Measurements from ENCODE around the gene CAMK1.

DNA sequence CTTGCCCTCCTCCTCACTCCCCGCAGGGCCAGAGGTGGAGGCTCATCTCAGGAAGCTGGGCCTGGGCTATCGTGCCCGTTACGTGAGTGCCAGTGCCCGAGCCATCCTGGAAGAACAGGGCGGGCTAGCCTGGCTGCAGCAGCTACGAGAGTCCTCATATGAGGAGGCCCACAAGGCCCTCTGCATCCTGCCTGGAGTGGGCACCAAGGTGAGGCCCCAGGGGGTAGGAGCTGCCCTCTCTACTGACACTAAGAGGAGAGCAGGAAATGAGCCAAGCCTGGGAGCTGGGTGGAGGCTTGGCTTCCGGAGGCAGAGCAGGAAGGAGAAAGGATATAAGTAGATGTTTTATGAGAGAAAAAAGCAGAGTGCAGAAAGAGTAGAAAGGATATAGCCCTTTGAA is 15.1 kb downstream of the CAMK1 start:
- TF ChIP-seq, protein P1, sequence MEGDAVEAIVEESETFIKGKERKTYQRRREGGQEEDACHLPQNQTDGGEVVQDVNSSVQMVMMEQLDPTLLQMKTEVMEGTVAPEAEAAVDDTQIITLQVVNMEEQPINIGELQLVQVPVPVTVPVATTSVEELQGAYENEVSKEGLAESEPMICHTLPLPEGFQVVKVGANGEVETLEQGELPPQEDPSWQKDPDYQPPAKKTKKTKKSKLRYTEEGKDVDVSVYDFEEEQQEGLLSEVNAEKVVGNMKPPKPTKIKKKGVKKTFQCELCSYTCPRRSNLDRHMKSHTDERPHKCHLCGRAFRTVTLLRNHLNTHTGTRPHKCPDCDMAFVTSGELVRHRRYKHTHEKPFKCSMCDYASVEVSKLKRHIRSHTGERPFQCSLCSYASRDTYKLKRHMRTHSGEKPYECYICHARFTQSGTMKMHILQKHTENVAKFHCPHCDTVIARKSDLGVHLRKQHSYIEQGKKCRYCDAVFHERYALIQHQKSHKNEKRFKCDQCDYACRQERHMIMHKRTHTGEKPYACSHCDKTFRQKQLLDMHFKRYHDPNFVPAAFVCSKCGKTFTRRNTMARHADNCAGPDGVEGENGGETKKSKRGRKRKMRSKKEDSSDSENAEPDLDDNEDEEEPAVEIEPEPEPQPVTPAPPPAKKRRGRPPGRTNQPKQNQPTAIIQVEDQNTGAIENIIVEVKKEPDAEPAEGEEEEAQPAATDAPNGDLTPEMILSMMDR (IDR thresholded peaks at IDR 0.05; ENCODE audit: low read depth, low read length, poor library complexity, severe bottlenecking), result no peak
- TF ChIP-seq EZH2phosphoT487 (IDR thresholded peaks at IDR 0.05; ENCODE audit: borderline replicate concordance, low read length), result no peak
